CD4-positive, alpha-beta memory T cell (primary cell): ENCODE results near the gene SLC35A5. TPM values are rescaled to one million over a fixed set of nuclear protein-coding genes. Genes with fewer than 3 reads are reported as not detected.

Source experiments
- CTCF ChIA-PET: fragments of 350-600 bp; sonication (Branson Sonifier 250); formaldehyde crosslinking; loops from one replicate; lab custom pipeline; 2021; ENCODE audit warnings: inconsistent platforms; ENCODE audit not compliant: partially characterized antibody; lab: Charles Lee
- POLR2A ChIA-PET: fragments of 350-600 bp; sonication (Branson Sonifier 250); formaldehyde crosslinking; loops from one replicate; lab custom pipeline; 2021; ENCODE audit not compliant: partially characterized antibody; lab: Charles Lee
- DNase-seq, 5 donors: peaks; one replicate each; pipeline versions ENCODE4 v3.0.0 to v3.0.0-alpha.2; 2020 to 2022; ENCODE audit warnings: mixed read lengths in 1 of 5
- H3K27ac ChIP-seq: one replicate; pipeline ENCODE4 v1.7.0; 2013; ENCODE audit warnings: low read depth, low read length
- H3K27me3 ChIP-seq: 2 replicates; pipeline ENCODE4 v1.7.0; 2013; ENCODE audit warnings: mild to moderate bottlenecking, low read length, moderate library complexity; ENCODE audit not compliant: insufficient read depth
- H3K36me3 ChIP-seq: 2 replicates; pipeline ENCODE4 v1.7.0; 2013; ENCODE audit warnings: mild to moderate bottlenecking, low read length, moderate library complexity; ENCODE audit not compliant: insufficient read depth
- H3K4me1 ChIP-seq: 2 replicates; pipeline ENCODE4 v1.7.0; 2013; ENCODE audit warnings: mild to moderate bottlenecking, low read length, moderate library complexity; ENCODE audit not compliant: insufficient read depth
- H3K4me3 ChIP-seq, 2 donors: one replicate each; pipeline ENCODE4 v1.7.0; 2013; ENCODE audit warnings: low read length in 2 of 2, mild to moderate bottlenecking in 1 of 2
- H3K9me3 ChIP-seq, 2 donors: one replicate each; pipeline ENCODE4 v1.7.0; 2013; ENCODE audit warnings: low read length in 2 of 2, control low read depth in 1 of 2; ENCODE audit not compliant: control insufficient read depth in 1 of 2
- H3K27ac Mint-ChIP-seq, 7 donors: one replicate each; pipeline ENCODE4 v1.8.0; 2020 to 2021; ENCODE audit warnings: mixed read lengths in 7 of 7, mild to moderate bottlenecking in 6 of 7, inconsistent platforms in 3 of 7, moderate library complexity in 3 of 7
- H3K27me3 Mint-ChIP-seq, 2 donors: one replicate each; pipeline ENCODE4 v1.8.0; 2020 to 2021; ENCODE audit warnings: mixed read lengths in 2 of 2
- H3K36me3 Mint-ChIP-seq, 2 donors: one replicate each; pipeline ENCODE4 v1.8.0; 2020 to 2021; ENCODE audit warnings: mixed read lengths in 2 of 2, inconsistent platforms in 1 of 2, mild to moderate bottlenecking in 1 of 2
- H3K4me1 Mint-ChIP-seq, 4 donors: one replicate each; pipeline ENCODE4 v1.8.0; 2020 to 2021; ENCODE audit warnings: mixed read lengths in 4 of 4, mild to moderate bottlenecking in 1 of 4
- H3K4me3 Mint-ChIP-seq, 8 donors: one replicate each; pipeline ENCODE4 v1.8.0; 2020 to 2021; ENCODE audit warnings: mixed read lengths in 8 of 8, mild to moderate bottlenecking in 7 of 8, moderate library complexity in 6 of 8, inconsistent platforms in 3 of 8
- H3K9me3 Mint-ChIP-seq, 8 donors: one replicate each; pipeline ENCODE4 v1.8.0; 2020 to 2021; ENCODE audit warnings: mixed read lengths in 8 of 8, mild to moderate bottlenecking in 5 of 8, inconsistent platforms in 3 of 8, moderate library complexity in 1 of 8
- intact Hi-C: fragments of 100-400 bp; cut with micrococcal nuclease; formaldehyde crosslinking; loops from one replicate; pipeline ENCODE4 v1.15.1; 2023
- polyA plus RNA-seq, 2 donors: library from polyadenylated mRNA; unstranded; fragments of 300-500 nt; fragmentation: Illumina TruSeq; gene quantifications; one replicate each; pipeline ENCODE4 v1.2.3, GENCODE V29; 2021
- total RNA-seq, 2 experiments: library from RNA; stranded (reverse); gene quantifications; one replicate each; pipeline ENCODE4 v1.2.3, GENCODE V29; 2021

The SLC35A5 gene
- total and polyA plus RNA-seq, 4 experiments from 2014 or later, result 13.9 to 26.6 (median 25.2) TPM

DNA sequence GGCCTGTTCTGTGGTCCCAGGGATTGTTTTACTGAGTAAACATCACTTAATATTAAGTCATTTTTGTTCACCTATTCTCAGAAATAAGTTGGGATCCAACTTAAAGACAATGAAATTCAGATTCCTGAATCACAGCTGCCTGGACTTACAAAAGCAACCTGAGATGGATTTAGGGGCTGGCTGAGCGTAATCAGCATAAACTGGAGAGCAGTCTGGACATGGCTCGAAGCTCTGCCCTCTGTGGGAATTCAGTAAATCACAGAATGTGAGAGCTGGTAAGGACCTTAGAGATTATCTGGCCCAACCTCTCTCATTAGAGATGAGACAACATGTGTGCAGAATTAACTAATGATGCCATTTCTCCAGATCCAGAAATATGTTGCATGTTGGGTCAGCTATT is 55.4 kb downstream of the SLC35A5 start:
- intact Hi-C loops, result no loop called here
- DNase-seq, result no peak
- no peak overlapping the region for H3K27ac Mint-ChIP-seq
- CTCF ChIA-PET, result no interaction called here
- POLR2A ChIA-PET, result no interaction called here
- Histone ChIP-seq H3K36me3 (no peaks in the 10 kb centered on the region), H3K9me3 (no peaks in the 10 kb centered on the region), H3K27ac (no peak overlapping the region), H3K4me3 (no peak overlapping the region), H3K4me1 (no peaks in the 10 kb centered on the region), H3K27me3 (no peaks in the 10 kb centered on the region)
- H3K9me3 Mint-ChIP-seq, result no peaks in the 10 kb centered on the region
- H3K36me3 Mint-ChIP-seq, result no peaks in the 10 kb centered on the region
- no peak overlapping the region for H3K4me3 Mint-ChIP-seq
- peaks cover 0 to 8% of the 10 kb centered on the region in 2 donors for H3K27me3 Mint-ChIP-seq
- H3K4me1 Mint-ChIP-seq, result no peaks in the 10 kb centered on the region

DNA sequence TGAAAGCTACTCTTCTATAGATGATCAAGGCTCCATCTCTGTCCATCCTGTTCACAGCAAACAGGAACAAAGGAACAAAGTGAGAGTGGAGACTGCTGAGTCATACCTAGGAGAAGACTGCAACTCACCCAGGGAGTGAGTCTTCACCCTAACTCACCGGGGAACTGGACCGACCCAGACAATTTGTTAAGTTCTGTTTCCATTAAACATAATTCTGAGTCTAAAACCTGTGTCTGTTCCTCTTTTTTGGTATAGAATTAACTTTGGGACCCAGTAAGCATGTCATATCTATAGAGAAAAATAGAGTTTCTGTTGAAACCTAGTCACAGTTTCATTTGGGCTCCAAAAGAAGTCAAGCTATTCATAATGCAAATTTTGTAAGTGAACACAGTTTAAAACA is 57.5 kb downstream of the SLC35A5 start:
- no peaks in the 10 kb centered on the region for H3K4me1 Mint-ChIP-seq
- Histone ChIP-seq H3K36me3 (no peaks in the 10 kb centered on the region), H3K9me3 (no peaks in the 10 kb centered on the region), H3K27me3 (no peaks in the 10 kb centered on the region), H3K4me1 (no peaks in the 10 kb centered on the region), H3K4me3 (no peak overlapping the region), H3K27ac (no peak overlapping the region)
- CTCF ChIA-PET, result no interaction called here
- POLR2A ChIA-PET, result no interaction called here
- no peak overlapping the region for H3K4me3 Mint-ChIP-seq
- H3K27me3 Mint-ChIP-seq, result peaks cover 2 to 9% of the 10 kb centered on the region in 2 donors
- H3K36me3 Mint-ChIP-seq, result no peaks in the 10 kb centered on the region
- intact Hi-C loops, result no loop called here
- H3K27ac Mint-ChIP-seq, result no peak overlapping the region
- no peak for DNase-seq
- H3K9me3 Mint-ChIP-seq, result no peaks in the 10 kb centered on the region

DNA sequence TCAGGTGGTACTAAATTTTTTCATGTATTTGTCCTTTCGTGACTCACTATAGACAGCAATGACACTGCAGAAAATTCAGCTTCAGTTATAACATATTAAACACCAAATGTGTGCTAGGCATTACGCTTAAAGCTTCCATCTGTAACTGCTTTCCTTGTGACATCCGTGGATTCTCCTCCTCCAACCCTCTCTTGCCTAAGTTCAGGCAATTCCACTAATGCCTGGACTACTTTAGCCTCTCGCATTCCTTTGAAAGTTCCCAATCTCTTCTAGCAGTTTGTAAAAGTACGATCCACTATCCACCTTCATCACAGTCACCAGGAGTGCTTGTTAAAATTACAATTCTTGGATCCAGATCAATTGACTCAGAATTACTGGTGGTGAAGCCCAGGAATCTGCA is 61.4 kb downstream of the SLC35A5 start:
- no peaks in the 10 kb centered on the region for H3K36me3 Mint-ChIP-seq
- ChIA-PET CTCF (interaction anchor here (1.8 kb wide), 1 partner anchor 19 kb away, joined by 7 read pairs; no protein-coding TSS in a partner anchor), POLR2A (no interaction called here)
- H3K9me3 ChIP-seq, result no peaks in the 10 kb centered on the region
- H3K36me3 ChIP-seq, result no peaks in the 10 kb centered on the region
- H3K4me1 Mint-ChIP-seq, result no peaks in the 10 kb centered on the region
- H3K4me3 ChIP-seq, result no peak overlapping the region
- H3K4me1 ChIP-seq, result no peaks in the 10 kb centered on the region
- H3K27me3 ChIP-seq, result no peaks in the 10 kb centered on the region
- H3K4me3 Mint-ChIP-seq, result no peak overlapping the region
- intact Hi-C loops, result no loop called here
- H3K27ac ChIP-seq, result no peak overlapping the region
- H3K27me3 Mint-ChIP-seq, result peaks cover 2 to 9% of the 10 kb centered on the region in 2 donors
- no peaks in the 10 kb centered on the region for H3K9me3 Mint-ChIP-seq
- no peak for DNase-seq
- H3K27ac Mint-ChIP-seq, result no peak overlapping the region

DNA sequence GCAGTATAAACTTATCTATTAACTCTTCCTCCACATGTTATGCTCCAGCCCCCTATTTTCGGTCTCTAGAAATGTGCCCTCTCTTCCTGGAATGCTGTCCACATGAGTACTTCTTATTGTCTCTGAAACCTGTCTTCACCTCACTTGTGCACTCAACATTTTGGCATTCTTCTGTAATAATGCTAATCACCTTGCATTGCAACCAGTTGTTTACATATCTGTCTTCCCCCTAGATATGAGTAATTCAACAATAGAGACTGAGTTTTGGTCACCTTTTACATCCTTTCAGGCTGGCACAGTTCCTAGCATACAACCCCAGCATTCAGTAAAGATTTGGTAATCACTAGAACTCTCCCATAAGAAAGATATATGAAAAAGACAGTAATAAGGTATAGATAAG is 61.9 kb downstream of the SLC35A5 start:
- Histone ChIP-seq H3K9me3 (no peaks in the 10 kb centered on the region), H3K4me3 (no peak overlapping the region), H3K4me1 (no peaks in the 10 kb centered on the region), H3K36me3 (no peaks in the 10 kb centered on the region), H3K27me3 (no peaks in the 10 kb centered on the region), H3K27ac (no peak overlapping the region)
- Mint-ChIP-seq H3K4me3 (no peak overlapping the region), H3K27ac (no peak overlapping the region), H3K36me3 (no peaks in the 10 kb centered on the region), H3K9me3 (no peaks in the 10 kb centered on the region), H3K4me1 (no peaks in the 10 kb centered on the region), H3K27me3 (peaks cover 2 to 9% of the 10 kb centered on the region in 2 donors)
- ChIA-PET POLR2A (no interaction called here), CTCF (interaction anchor here (1.8 kb wide), 1 partner anchor 18 kb away, joined by 7 read pairs; no protein-coding TSS in a partner anchor)
- DNase-seq, result no peak
- intact Hi-C loops, result no loop called here

DNA sequence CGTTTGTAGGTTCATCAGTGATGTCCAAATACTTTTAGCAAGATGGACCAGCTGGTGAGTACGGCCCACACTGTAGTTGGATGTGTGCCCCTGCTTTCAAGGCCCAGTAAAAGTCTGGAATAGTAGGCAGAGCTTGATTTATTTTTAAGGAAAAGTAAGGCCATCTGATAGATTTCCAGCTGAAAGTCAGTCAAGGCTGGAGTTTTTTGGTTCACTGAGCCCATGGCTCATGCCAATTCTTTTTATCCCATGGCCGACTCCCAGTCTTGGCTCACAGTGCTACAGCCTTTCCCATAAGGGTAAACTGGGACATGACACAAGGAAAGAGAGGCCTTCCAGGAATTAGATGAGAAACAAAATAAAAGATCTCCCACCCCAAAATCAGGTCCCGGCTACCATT is 65.6 kb downstream of the SLC35A5 start:
- H3K27me3 Mint-ChIP-seq, result peaks cover 2 to 3% of the 10 kb centered on the region in 2 donors
- H3K9me3 Mint-ChIP-seq, result no peaks in the 10 kb centered on the region
- H3K9me3 ChIP-seq, result no peaks in the 10 kb centered on the region
- no peaks in the 10 kb centered on the region for H3K36me3 ChIP-seq
- ChIA-PET POLR2A (no interaction called here), CTCF (interaction anchor here (0.9 kb wide), 1 partner anchor 16 kb away, joined by 3 read pairs; no protein-coding TSS in a partner anchor)
- no peak overlapping the region for H3K27ac Mint-ChIP-seq
- H3K4me3 ChIP-seq, result no peak overlapping the region
- H3K36me3 Mint-ChIP-seq, result no peaks in the 10 kb centered on the region
- DNase-seq, result no peak
- intact Hi-C loops, result no loop called here
- no peak overlapping the region for H3K4me3 Mint-ChIP-seq
- no peaks in the 10 kb centered on the region for H3K4me1 ChIP-seq
- H3K4me1 Mint-ChIP-seq, result no peaks in the 10 kb centered on the region
- no peaks in the 10 kb centered on the region for H3K27me3 ChIP-seq
- no peak overlapping the region for H3K27ac ChIP-seq

DNA sequence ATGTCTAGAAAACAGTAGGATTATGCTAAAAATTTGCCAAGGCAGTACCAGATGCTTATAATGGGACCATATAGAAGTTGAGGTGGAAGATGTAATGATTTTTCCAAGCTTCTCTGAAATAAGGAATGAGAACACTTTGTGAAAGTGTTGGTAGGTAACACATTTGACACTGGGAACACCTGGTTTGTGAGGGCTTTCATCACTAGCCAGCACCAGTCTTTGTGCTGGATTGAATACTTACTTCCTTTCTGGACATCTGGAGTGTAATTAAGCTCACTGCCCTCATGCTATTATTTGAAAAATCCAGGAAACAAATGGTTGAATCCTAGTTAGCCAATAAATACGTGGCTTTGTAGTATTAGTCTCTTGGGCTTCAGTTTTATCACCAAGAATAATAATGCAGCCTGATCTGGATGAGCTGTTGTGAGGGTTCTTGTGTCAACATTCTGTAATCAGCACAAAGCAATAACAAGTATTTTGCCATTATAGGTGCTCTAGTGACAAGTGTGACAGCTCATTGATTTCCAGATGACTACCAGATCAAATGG is 66.1 kb downstream of the SLC35A5 start:
- intact Hi-C loops, result no loop called here
- H3K27me3 ChIP-seq, result no peaks in the 10 kb centered on the region
- H3K4me3 ChIP-seq, result no peak overlapping the region
- ChIA-PET POLR2A (no interaction called here), CTCF (interaction anchor here (0.9 kb wide), 1 partner anchor 15 kb away, joined by 3 read pairs; no protein-coding TSS in a partner anchor)
- Mint-ChIP-seq H3K36me3 (no peaks in the 10 kb centered on the region), H3K4me1 (no peaks in the 10 kb centered on the region), H3K9me3 (no peaks in the 10 kb centered on the region), H3K27me3 (peaks cover 2 to 3% of the 10 kb centered on the region in 2 donors), H3K4me3 (no peak overlapping the region), H3K27ac (no peak overlapping the region)
- no peak overlapping the region for H3K27ac ChIP-seq
- no peaks in the 10 kb centered on the region for H3K9me3 ChIP-seq
- no peaks in the 10 kb centered on the region for H3K4me1 ChIP-seq
- no peak for DNase-seq
- H3K36me3 ChIP-seq, result no peaks in the 10 kb centered on the region

DNA sequence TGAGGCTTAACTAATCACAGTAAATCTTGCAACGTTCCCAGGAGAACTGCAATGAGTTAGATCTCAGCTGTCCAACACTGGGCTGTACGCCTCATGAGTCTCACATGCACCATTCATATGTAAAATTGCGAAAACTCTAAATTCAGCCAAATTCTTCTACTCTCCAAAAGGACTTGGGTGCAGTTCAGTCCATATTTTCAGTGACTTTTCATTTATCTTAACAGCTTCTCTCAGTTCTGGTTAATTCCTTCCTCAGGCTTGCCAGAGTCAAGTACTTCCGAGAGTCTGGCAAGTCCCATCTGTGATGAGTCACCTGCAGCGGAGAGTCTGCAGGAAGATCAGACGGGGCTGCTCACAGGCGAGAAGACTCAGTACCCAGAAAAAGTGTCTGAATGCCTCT is 67.6 kb downstream of the SLC35A5 start:
- CTCF ChIA-PET, result interaction anchor here (1.0 kb wide), 2 partner anchors 9 to 12 kb away, joined by 3 read pairs; no protein-coding TSS in a partner anchor
- Mint-ChIP-seq H3K27me3 (no peaks in the 10 kb centered on the region), H3K36me3 (no peaks in the 10 kb centered on the region), H3K9me3 (no peaks in the 10 kb centered on the region), H3K4me1 (no peaks in the 10 kb centered on the region), H3K27ac (no peak overlapping the region), H3K4me3 (no peak overlapping the region)
- POLR2A ChIA-PET, result no interaction called here
- Histone ChIP-seq H3K9me3 (no peaks in the 10 kb centered on the region), H3K4me1 (no peaks in the 10 kb centered on the region), H3K4me3 (no peak overlapping the region), H3K27ac (no peak overlapping the region), H3K27me3 (no peaks in the 10 kb centered on the region), H3K36me3 (no peaks in the 10 kb centered on the region)
- DNase-seq, result peak in 1 of 5 donors; percentile 45
- intact Hi-C loops, result no loop called here
